CD4-positive, alpha-beta T cell treated with Interferon alpha-2 for 1 hour (primary cell): ENCODE measurements around the gene NDUFA6.
"Not testable (repeated sequence)": the region's sequence is repeated elsewhere in the genome, so short reads cannot be mapped to it uniquely, and the experiment has no call there.

Experiments used
- DNase-seq, 2 donors: peaks; one replicate each; pipeline ENCODE4 v3.0.0-alpha.2; 2020 to 2022

Gene NDUFA6

DNA sequence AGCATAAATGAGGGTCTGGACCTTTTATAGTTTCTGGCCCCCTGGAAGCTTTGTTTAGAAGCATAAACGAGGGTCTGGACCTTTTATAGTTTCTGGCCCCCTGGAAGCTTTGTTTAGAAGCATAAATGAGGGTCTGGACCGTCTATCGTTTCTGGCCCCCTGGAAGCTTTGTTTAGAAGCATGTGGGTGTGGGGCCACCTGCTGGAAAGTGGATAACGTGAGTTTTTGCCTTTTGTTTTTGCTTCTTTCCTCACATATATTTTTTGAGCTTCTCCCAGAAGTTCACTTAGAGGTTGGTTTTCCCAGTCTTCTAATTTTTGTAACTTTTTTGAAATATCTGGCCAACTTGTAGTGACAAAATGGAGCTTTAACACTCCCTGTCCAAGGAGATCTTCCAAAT, 22.2 kb upstream of the NDUFA6 start:
- DNase-seq = not testable (repeated sequence)

DNA sequence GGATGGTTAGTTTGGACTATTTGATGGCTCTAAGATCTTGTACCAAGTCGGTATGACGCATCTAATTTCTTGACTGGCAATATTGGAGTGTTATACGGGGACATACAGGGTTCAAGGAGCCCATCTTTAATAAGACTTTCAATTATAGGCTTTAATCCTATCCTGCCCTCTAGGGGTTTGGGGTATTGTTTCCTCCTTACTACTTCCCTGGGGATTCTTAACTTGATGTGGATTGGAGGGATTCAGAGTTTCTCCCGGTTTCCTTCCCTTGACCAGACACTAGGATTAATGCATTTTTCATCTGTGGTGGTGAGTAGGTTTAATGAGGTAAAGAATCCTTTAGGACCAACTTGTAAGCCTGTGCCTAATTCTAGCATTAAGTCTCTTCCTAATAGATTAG, 21.2 kb upstream of the NDUFA6 start:
- no peak for DNase-seq

DNA sequence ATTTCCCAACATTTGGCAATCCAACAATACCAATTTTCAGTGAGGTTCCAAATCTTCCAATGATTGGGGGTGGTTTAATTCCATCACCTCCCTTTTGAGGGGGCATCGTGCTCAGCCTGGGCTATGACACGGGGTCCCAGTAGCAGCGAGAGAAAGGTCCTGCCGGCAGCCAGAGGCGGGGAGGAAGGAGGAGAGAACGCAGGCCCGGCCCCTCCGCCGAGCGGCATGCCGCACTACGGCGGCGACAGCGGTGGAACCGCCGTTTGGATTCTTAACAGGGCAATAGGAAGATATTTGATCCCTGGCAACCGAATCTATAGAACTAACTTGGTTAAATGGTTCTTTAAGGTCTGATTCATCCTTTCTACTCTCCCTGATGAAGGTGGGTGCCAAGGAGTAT, 18.3 kb upstream of the NDUFA6 start:
- DNase-seq = no peak

DNA sequence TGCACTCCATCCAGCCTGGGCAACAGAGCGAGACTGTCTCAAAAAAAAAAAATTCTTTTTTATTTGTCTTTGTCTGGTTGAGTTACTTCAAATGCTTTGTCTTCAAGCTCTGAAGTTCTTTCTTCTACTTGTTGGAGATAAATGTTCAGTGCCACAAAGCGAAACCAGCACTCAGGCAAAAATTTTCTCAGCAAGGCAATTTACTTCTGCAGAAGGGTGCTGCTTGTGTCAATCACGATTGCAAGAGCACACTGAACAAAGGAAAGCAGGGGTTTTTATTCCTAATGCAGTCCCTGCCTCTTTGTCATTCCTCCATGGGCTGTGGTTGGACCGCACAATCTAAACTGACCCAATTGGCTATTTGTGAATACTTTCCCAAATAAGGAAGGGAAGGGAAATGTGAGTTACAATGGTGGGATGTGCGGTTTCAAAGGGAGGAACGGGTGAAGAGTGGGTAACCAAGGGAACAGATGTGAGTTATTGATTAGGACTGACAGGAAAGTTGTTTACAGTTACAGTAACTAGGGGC, 13.8 kb upstream of the NDUFA6 start:
- not testable (repeated sequence) for DNase-seq

DNA sequence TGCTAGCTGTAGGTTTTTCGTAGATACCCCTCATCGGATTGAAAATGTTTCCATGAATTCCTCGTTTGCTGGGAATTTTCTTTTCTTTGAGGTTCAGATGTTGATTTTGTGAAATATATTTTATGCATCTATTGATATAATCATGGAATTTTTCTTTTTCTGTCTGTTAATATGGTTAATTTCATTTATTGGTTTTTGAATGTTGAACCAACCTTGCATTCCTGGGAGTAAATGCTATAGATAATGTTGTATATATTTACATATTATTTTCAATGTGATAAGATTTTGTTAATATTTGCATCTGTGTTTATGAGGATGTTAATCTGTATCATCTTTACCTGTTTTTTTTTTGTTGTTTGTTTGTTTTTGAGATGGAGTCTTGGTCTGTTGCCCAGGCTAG, 10.6 kb upstream of the NDUFA6 start:
- no peak for DNase-seq

DNA sequence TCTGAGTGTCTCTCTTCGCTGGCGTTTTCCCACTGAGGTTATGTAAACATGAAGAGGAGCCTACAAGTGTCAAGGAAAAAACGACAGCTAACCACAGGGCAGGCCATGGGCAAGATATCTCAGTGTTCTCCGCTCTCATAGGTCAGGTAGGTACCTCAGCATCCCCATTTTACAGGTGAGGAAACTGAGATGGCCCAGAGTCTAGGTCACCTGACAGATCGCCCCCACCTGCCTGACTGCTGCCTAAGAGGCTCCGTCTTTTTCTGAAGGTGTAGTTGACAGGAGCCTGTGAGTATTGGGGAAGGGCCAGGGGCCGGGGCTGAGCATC, 847 bp upstream of the NDUFA6 start:
- DNase-seq = peak in 1 of 2 donors; percentile 30

DNA sequence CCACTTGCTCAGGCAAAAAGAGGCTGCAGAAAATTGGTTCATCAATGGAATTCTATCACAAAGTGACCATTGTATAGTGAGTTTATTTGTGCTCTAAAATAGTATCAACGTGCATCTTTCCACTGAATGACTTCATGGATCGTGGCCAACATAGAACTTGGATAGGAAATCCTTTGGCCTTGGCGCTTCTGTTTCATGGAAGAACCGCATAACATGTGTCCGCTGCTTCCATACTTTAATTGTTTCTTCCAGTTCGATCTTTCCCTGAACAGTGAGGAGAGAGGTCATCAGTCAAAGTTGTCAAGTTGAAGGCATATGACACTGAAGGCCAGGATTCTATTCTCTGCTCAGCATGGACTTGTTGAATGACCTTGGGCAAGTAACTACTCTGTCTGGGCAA, 4.5 kb downstream of the NDUFA6 start:
- no peak for DNase-seq

DNA sequence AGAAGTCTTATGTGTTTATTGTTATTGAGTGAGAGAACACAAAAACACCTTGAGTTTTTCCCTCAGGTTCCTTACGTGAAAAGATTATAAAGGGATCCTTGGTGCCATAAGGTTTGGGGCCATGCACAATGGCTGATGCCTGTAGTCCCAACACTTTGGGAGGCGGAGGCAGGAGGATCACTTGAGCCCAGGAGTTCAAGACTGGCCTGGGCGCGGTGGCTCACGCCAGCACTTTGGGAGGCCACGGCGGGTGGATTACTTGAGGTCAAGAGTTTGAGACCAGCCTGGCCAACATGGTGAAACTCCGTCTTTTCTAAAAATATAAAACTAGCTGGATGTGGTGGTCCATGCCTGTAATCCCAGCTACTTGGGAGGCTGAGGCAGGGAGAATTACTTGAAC, 5.7 kb downstream of the NDUFA6 start:
- DNase-seq = no peak

DNA sequence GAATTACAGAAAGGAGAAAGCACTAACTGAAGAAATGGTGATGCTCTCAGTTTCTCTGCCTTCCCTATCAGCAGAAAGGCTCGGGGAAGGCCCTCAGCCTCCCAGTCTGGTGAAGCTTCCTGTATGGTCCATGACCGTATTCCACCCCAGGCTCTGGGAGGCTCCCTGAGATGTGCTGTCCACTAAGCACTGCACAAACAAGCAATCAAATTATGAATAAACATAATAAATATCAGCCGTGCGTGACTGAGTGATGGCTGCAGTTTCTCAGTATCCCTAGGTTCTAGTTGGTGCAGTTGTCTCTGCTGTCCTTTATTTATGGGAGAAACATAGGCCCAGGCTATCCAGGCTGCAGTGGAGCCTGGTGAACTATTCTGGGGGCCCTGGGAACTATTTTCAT, 7.5 kb downstream of the NDUFA6 start:
- no peak for DNase-seq

DNA sequence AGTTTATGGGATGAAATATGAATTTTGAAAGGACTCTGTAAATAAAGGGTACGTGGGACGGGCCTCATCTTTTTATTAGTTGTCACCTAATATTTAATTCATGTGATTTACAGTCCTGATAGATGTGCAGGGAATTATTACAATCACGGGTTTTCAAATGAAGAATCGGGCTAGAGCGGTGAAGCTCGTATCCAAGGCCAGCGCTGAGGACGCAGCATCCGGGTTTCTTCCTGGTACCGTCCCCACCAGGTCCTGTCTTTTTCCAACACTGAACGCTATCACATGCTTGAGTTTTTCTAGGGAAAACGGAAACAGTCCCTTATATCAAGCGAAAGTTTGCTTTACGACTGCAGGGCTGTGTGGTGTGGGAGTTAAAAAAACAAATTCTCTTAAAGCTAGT, 10.3 kb downstream of the NDUFA6 start:
- peak in 1 of 2 donors; percentile 33 for DNase-seq

DNA sequence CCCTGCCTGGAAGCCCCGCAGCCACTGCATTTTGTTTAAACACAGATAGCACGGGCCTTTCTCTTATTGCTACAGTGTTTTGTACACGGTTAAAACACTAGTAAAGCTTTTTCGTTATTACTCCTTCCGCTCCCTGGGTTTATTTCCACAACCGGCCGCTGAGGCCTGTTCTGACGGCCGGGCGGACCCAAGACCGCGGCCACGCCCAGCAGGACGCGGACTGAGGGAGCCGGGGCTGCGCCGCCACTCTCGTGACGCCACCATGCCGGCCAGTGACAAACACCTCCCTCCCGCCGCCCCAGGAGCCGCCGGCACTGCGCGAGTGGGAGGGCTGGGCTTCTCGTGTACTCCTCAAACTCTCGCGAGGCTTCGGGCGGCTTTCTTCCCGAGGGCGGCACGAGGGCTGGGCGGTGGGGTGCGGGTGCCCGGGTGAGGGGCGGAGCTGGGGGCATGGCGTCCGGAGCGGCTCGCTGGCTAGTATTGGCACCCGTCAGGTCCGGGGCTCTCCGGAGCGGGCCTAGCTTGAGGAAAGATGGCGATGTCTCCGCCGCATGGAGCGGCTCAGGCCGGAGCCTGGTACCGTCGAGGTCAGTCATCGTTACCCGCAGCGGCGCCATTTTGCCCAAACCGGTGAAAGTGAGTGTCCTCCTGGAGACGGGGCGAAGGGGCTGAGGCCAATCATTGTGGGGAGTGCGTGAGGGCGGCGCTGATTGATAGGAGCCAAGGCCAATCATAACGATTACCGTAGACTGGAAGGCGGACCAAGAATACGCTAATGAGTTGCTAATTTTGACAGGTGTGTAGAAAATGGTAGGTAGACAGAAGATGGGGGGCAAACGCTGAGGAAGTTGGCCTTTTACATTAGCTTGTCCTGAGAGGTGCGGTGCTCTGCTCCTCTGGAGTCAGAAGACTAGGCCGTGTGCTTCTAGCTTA, 11.0 kb downstream of the NDUFA6 start, which contains the start of gene SMDT1:
TSS of gene SMDT1 (plus strand) at position 382 of the 933 bp plus-strand sequence. CDS start at position 451, 69 bp downstream.
- peak; percentile 98 for DNase-seq

DNA sequence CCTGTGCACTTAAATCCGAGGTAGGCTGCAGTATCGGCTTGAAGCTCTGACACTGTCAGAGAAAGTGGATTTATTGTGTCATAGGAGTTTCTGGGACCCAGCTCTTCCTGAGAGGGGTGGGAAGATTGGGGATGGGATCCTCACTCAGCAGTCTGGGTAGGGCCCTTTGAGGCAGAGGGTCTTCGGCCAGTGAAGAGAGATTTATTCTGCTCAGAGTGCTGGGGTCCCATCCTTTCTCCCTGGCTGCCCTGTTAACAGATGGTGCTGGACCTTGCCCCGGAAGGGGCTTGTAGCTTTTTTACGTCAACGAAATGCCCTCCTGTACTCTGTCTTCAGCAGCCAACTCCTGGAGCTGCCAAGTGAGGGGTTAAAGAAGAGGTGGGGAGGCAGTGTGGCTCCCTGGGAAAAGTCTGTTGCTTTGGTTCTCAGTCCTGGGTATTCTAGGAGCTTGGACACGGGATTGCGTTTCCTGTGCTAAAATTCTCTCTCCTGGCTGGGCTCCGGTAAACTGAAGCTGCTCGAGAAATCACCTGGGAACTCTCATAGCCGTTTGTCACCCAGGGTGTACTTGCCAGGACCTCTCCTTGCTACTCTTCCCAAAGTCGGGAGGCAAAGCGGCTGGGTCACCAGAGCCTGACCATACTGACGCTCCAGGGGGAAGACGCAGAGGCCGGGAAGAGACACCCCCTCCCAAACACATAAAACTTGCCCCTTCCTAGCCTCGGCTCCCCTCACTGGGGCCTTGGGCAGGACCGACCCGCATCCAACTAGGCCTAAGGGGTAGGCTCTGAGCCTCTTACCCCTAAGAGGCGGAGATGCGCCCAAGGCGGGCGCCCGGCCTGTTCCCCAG, 11.9 kb downstream of the NDUFA6 start:
- no peak for DNase-seq

DNA sequence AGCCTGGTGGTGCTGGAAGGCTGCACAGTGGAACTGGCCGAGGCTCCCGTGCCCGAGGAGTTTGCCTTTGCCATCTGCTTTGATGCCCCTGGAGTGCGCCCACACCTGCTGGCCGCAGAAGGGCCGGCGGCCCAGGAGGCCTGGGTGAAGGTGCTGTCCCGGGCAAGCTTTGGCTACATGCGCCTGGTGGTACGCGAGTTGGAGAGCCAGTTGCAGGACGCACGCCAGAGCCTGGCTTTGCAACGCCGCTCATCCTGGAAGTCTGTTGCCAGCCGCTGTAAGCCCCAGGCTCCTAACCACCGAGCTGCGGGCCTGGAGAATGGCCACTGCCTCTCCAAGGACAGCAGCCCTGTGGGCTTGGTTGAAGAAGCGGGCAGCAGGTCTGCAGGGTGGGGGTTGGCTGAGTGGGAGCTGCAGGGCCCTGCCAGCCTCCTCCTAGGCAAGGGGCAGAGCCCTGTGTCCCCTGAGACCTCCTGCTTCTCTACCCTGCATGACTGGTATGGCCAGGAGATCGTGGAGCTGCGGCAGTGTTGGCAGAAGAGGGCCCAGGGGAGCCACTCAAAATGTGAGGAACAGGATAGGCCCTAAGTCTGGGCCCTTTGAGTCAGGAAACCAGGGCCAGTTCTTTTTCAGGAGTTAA, 13.0 kb downstream of the NDUFA6 start:
- no peak for DNase-seq

DNA sequence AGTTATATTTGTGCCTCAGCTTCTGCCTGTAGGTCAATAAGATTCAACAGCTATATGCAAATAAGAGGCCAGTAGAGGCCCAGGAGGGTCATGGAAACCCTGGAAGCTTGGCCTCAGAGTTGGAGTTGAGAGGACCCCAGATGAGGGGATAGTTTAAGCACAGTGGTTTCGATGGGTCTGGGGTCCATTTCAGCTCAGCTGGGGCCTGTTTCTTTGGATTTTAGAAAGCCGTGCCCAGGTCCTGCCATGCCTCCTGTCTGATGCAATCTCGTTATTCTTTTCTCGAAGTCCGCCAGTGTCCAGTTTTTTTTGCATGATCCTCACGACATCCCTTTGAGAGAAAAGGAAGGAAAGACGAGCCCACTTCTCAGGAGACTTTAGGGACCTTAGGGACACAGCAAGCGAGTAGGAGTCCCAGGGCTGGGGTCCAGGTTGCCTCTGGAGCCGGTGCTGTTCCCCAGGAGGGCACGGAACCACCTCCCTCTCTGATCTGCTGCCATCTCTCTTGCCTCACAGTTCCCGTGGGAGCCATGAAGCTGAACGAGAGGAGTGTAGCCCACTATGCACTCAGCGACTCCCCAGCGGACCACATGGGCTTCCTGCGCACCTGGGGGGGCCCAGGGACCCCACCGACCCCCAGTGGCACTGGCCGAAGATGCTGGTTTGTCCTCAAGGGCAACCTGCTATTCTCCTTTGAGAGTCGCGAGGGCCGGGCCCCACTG, 13.6 kb downstream of the NDUFA6 start:
- no peak for DNase-seq

DNA sequence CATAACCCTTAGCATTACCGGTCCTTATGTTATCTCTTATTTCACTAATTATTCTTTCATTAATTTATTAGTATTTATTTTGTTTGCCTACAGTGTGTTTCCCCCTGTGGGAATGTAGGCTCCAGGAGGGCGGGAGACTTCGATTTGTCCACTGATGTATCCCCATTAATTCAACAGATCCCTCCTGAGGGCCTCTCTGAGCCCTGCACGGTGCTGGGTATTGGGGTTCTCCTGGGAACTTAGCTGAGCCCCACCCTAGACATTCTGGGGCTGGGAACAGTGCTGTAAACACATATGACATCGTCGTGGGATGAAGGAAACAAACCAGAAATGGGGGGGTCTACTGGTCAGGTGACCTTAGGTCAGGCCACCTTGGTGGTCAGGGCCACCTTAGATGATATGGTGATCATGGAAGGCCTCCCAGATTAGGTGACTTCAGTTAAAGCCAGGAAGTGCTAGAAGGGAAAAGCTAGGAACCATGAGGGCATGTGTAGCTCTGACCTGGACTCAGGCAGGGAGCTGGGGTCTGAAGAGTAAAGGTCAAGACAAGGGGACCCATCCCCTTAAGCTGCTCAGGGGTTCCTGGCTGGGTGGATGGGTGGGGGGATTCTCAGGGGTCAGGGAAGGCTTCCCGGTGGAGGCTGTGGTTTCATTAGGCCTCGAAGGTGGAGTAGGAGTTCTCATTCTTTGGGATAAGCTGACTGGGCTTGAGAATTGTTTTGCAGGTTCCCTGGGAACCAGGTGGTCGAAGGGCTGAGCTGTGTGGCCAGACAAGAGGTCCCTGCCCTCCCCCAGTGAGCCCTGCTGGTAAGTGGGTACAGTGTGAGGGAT, 15.5 kb downstream of the NDUFA6 start:
- no peak for DNase-seq

DNA sequence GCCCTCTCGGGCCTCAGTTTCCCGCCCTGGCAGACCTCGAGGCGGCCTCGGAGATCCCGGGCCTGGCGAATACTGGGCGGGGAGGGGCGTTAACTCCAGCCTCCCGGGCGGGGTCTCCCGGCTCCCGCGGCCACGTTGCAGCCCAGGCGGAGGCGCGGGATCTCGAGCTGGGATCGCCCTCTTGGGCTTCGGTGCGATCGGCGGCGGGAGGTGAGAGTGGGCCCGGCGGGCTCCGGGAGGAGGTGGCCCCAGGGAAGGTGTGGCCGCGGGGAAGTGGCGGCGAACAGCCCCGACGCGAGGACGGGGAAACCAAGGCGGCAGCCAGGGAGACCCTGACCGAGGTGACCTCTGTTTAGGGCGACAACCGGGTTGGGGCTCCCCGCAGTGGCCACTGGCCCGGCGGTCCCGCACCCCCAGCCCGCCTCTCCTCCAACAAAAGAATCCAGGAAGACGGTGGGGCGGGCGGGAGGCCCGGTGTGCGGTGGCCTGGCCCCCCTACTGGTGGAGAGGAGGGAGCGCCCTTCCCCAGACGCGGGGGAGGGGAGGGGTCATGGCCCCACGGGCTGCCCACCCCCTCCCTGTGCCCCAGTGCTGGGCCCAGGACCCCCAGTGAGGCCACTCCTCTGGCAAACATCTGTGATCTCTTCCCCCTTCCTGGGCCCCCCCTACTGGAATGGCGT, 16.3 kb downstream of the NDUFA6 start, which contains the start of gene PHETA2:
TSS of gene PHETA2 (plus strand) at position 117 of the 680 bp plus-strand sequence. CDS start 3,046 bp downstream, outside the sequence.
- DNase-seq = peak; percentile 61 to 62

DNA sequence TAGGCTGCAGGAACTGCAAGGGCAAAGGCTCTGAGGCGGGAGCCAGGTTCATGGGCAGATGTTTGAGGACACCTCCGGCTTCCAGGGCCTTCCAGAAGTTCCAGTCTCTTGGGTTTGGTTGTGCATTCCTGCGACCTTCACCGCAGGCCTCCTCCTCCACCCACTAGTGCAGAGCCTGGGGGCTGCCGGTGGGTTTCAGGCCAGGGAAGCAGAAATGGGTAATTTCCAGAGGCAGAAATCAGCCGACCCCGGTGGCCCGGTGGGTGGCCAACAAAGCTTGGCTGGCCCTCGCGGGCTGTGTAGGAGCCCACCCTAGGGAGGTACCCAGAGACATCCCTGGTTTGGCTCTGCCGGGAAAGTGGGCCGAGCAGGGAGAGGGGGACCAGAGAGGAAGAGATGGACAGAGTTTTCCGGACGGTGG, 16.9 kb downstream of the NDUFA6 start:
- DNase-seq = no peak

DNA sequence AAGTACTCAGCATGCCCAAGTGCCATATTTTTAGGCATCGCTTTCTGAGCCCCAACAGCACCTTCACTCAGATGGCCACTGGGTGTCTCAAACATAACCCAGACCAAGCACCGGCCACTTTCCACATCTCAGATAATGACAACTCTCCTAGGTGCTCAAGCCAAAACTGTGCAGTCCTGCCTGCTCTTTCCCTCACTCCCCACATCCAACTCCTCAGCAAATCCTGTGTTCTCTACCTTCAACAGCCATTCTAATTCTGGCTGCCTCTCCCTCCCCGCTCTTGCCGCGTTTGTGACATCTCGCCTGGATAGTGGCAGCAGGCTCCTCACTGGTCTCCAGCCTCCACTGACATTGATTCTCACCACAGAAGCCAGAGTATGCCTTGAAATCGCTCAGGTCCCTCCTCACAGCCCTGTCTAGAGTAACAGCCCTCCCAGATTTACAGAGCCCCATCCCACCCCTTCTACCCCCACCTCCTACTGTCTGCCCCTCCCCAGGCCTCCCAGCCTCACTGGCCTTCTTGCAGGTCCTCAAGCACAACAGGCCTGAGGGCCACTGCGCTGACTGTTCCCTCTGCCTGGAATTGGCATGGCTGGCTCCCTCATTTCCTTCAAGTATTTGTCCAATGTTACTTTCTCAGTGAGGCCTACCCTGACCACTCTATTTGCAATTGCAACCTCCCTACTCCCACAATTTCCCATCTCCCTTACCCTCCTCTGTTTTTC, 17.8 kb downstream of the NDUFA6 start:
- no peak for DNase-seq

DNA sequence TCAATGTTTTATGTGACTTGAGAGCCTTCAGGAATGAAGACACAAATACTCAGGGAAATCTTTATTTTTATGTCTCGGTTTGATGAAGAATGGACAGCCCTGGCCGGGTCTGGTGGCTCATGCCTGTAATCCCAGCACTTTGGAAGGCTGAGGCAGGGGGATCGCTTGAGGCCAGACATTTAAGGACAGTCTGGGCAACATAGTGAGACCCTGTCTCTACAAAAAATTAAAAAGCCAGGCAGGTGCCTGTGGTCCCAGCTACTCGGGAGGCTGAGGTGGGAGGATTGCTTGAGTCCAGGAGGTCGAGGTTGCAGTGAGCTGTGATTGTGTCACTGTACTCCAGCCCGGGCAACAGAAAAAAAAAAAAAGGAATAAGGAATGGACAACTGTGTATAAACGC, 19.1 kb downstream of the NDUFA6 start:
- DNase-seq = not testable (repeated sequence)
